ENCODE measurements around the gene RDH12. TPM values are rescaled to one million over a fixed set of nuclear protein-coding genes. Genes with fewer than 3 reads are reported as not detected.

Gene RDH12
- total RNA-seq, 1 experiment from 2014 or later: not detected

DNA sequence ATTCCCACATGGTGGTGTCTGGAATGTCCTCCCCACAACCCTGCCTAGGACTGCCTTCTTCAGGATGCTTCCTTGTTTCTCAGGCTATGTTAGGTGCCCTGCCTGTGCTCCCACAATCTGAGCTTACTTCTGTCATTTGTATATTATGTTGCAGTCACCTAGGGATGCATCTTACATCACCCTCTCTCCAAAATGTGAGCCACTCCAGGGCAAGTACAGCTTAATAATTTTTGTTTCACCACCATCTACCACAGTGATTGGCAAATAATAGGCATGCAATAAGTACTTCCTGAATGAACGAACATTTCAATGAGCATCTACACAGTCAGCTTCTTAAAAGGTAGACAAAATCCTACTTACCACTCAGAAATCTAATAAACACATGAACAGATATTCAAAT, 77.1 kb downstream of the RDH12 start:
- Histone ChIP-seq H3K9me3 (ENCODE audit: control insufficient read depth, insufficient read depth, low read depth, low read length) (no peaks in the 10 kb centered on the region), H3K4me1 (ENCODE audit: control insufficient read depth, insufficient read depth, low read length) (no peaks in the 10 kb centered on the region), H3K27me3 (ENCODE audit: control insufficient read depth, insufficient read depth, low read length) (no peaks in the 10 kb centered on the region), H3K27ac (ENCODE audit: low read length) (no peak overlapping the region), H3K36me3 (ENCODE audit: control insufficient read depth, insufficient read depth, low read length) (no peaks in the 10 kb centered on the region; the same call in 1 of the 2 replicates), H3K4me3 (ENCODE audit: low read depth in 2 of 2, low read length in 2 of 2) (no peak overlapping the region)
- ChIA-PET CTCF (no interaction called here), POLR2A (no interaction called here)
- intact Hi-C loops (cut with micrococcal nuclease; ENCODE audit: unreplicated experiment) (no loop called here), in situ Hi-C loops (cut with HindIII; ENCODE audit: low pct_unique_long_range_greater_than_20kb, low sequenced_read_pairs) (no loop called here)
- DNase-seq (ENCODE audit: low read depth, low spot score): no peak
- BruUV-seq (replicated peaks): no TSS peak
- TF ChIP-seq, protein P1, sequence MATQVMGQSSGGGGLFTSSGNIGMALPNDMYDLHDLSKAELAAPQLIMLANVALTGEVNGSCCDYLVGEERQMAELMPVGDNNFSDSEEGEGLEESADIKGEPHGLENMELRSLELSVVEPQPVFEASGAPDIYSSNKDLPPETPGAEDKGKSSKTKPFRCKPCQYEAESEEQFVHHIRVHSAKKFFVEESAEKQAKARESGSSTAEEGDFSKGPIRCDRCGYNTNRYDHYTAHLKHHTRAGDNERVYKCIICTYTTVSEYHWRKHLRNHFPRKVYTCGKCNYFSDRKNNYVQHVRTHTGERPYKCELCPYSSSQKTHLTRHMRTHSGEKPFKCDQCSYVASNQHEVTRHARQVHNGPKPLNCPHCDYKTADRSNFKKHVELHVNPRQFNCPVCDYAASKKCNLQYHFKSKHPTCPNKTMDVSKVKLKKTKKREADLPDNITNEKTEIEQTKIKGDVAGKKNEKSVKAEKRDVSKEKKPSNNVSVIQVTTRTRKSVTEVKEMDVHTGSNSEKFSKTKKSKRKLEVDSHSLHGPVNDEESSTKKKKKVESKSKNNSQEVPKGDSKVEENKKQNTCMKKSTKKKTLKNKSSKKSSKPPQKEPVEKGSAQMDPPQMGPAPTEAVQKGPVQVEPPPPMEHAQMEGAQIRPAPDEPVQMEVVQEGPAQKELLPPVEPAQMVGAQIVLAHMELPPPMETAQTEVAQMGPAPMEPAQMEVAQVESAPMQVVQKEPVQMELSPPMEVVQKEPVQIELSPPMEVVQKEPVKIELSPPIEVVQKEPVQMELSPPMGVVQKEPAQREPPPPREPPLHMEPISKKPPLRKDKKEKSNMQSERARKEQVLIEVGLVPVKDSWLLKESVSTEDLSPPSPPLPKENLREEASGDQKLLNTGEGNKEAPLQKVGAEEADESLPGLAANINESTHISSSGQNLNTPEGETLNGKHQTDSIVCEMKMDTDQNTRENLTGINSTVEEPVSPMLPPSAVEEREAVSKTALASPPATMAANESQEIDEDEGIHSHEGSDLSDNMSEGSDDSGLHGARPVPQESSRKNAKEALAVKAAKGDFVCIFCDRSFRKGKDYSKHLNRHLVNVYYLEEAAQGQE (IDR thresholded peaks at IDR 0.05; ENCODE audit: insufficient read depth in 1 of 2, low read depth in 2 of 2, low read length in 1 of 2): no peak
- TF ChIP-seq, protein P2, sequence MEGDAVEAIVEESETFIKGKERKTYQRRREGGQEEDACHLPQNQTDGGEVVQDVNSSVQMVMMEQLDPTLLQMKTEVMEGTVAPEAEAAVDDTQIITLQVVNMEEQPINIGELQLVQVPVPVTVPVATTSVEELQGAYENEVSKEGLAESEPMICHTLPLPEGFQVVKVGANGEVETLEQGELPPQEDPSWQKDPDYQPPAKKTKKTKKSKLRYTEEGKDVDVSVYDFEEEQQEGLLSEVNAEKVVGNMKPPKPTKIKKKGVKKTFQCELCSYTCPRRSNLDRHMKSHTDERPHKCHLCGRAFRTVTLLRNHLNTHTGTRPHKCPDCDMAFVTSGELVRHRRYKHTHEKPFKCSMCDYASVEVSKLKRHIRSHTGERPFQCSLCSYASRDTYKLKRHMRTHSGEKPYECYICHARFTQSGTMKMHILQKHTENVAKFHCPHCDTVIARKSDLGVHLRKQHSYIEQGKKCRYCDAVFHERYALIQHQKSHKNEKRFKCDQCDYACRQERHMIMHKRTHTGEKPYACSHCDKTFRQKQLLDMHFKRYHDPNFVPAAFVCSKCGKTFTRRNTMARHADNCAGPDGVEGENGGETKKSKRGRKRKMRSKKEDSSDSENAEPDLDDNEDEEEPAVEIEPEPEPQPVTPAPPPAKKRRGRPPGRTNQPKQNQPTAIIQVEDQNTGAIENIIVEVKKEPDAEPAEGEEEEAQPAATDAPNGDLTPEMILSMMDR (IDR thresholded peaks at IDR 0.05): no peak
- TF ChIP-seq TCF7L2 (IDR thresholded peaks at IDR 0.05; ENCODE audit: low read depth, low read length) (no peak), SIN3A (IDR thresholded peaks at IDR 0.05; ENCODE audit: borderline replicate concordance, insufficient read depth, low read depth, low read length) (no peak), POLR2AphosphoS5 (IDR thresholded peaks at IDR 0.05; ENCODE audit: low read depth, low read length) (no peak)
- no peak for ATAC-seq

DNA sequence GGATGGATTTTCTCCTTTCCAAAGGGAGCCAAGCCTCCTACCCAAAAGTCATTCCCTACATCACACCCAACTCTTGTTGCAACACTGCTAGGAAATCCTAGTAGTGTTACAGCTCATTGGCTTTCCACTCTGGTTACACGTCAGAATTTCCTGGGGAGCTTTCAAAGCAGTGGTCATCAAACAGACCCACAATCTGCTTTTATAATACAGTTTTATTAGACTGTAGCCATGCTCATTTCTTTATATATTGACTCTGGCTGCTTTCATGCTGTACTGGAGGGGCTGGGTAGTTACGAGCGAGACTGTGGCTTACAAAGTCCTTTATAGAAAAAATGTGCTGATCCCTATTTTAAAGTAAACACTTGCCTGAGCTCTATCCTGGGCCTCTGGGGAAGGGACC, 80.4 kb downstream of the RDH12 start:
- no peak overlapping the region for H3K27ac ChIP-seq (ENCODE audit: low read length)
- H3K4me3 ChIP-seq (ENCODE audit: low read depth in 2 of 2, low read length in 2 of 2): no peak overlapping the region
- H3K9me3 ChIP-seq (ENCODE audit: control insufficient read depth, insufficient read depth, low read depth, low read length): no peaks in the 10 kb centered on the region
- no peaks in the 10 kb centered on the region for H3K4me1 ChIP-seq (ENCODE audit: control insufficient read depth, insufficient read depth, low read length)
- POLR2A ChIA-PET: no interaction called here
- in situ Hi-C loops (cut with HindIII; ENCODE audit: low pct_unique_long_range_greater_than_20kb, low sequenced_read_pairs): no loop called here
- ATAC-seq (no peak), DNase-seq (ENCODE audit: low read depth, low spot score) (no peak)
- no peaks in the 10 kb centered on the region; the same call in 1 of the 2 replicates for H3K36me3 ChIP-seq (ENCODE audit: control insufficient read depth, insufficient read depth, low read length)
- BruUV-seq (replicated peaks): no TSS peak
- TF ChIP-seq, protein P2 (IDR thresholded peaks at IDR 0.05): no peak
- TF ChIP-seq, protein P1 (IDR thresholded peaks at IDR 0.05; ENCODE audit: insufficient read depth in 1 of 2, low read depth in 2 of 2, low read length in 1 of 2): no peak
- TF ChIP-seq TCF7L2 (IDR thresholded peaks at IDR 0.05; ENCODE audit: low read depth, low read length): no peak
- no peak for TF ChIP-seq SIN3A (IDR thresholded peaks at IDR 0.05; ENCODE audit: borderline replicate concordance, insufficient read depth, low read depth, low read length)
- no peak for TF ChIP-seq POLR2AphosphoS5 (IDR thresholded peaks at IDR 0.05; ENCODE audit: low read depth, low read length)
- no peaks in the 10 kb centered on the region for H3K27me3 ChIP-seq (ENCODE audit: control insufficient read depth, insufficient read depth, low read length)
- intact Hi-C loops (cut with micrococcal nuclease; ENCODE audit: unreplicated experiment): no loop called here
- CTCF ChIA-PET: no interaction called here

Other genes starting within 250 kb of the RDH12 start
- gene TMEM229B, start 213.2 kb upstream of the RDH12 start, total RNA-seq (2021; ENCODE audit: unreplicated experiment): 1.6 TPM
- 6.7 TPM for gene PLEKHH1, start 168.6 kb upstream of the RDH12 start, total RNA-seq (2021; ENCODE audit: unreplicated experiment)
- gene PIGH, start 101.6 kb upstream of the RDH12 start, total RNA-seq (2021; ENCODE audit: unreplicated experiment): 13.3 TPM
- gene ARG2, start 82.0 kb upstream of the RDH12 start, total RNA-seq (2021; ENCODE audit: unreplicated experiment): 1.1 TPM
- 84.9 TPM for gene VTI1B, start 27.3 kb upstream of the RDH12 start, total RNA-seq (2021; ENCODE audit: unreplicated experiment)
- gene RDH11, start 6.1 kb upstream of the RDH12 start, total RNA-seq (2021; ENCODE audit: unreplicated experiment): 45.1 TPM
- 17.3 TPM for gene ZFYVE26, start 114.7 kb downstream of the RDH12 start, total RNA-seq (2021; ENCODE audit: unreplicated experiment)
- 8.5 TPM for gene RAD51B, start 117.9 kb downstream of the RDH12 start, total RNA-seq (2021; ENCODE audit: unreplicated experiment)